ENCODE data around the gene ABCA7.
"Not testable (repeated sequence)": the region's sequence is repeated elsewhere in the genome, so short reads cannot be mapped to it uniquely, and the experiment has no call there.

Gene ABCA7

GRCh38 chr19:1017115-1017905, 22.6 kb upstream of the ABCA7 start:
- FAIRE-seq: no peak

GRCh38 chr19:1017906-1018305, 22.0 kb upstream of the ABCA7 start:
- no peak for FAIRE-seq

- no peak for FAIRE-seq
These were observed 21.5 kb upstream of the ABCA7 start for GRCh38 chr19:1018393-1018792.

- FAIRE-seq: no peak
These were observed 20.8 kb upstream of the ABCA7 start for GRCh38 chr19:1018932-1019615.

GRCh38 chr19:1019616-1019961, 20.3 kb upstream of the ABCA7 start:
- no peak for FAIRE-seq

GRCh38 chr19:1019980-1020867, 19.7 kb upstream of the ABCA7 start:
- no peak for FAIRE-seq

GRCh38 chr19:1020868-1021425, 19.0 kb upstream of the ABCA7 start, which contains the start of gene TMEM259:
Gene TMEM259, minus strand, starts transcription at chr19:1021123. Its CDS starts 127 bp downstream, at chr19:1020996.
- FAIRE-seq: no peak

GRCh38 chr19:1023883-1024188, 16.1 kb upstream of the ABCA7 start:
- not testable (repeated sequence) for FAIRE-seq

GRCh38 chr19:1025080-1025479, 14.8 kb upstream of the ABCA7 start:
- not testable (repeated sequence) for FAIRE-seq

- no peak for FAIRE-seq
These were observed 13.7 kb upstream of the ABCA7 start, which contains the start of gene CNN2 for GRCh38 chr19:1025960-1026782. Gene CNN2, plus strand, starts transcription at chr19:1026608. Its CDS starts 54 bp downstream, at chr19:1026662.

GRCh38 chr19:1026783-1027649, 12.9 kb upstream of the ABCA7 start:
- FAIRE-seq: no peak

GRCh38 chr19:1027650-1028061, 12.3 kb upstream of the ABCA7 start:
- FAIRE-seq: no peak

- no peak for FAIRE-seq
These were observed 11.6 kb upstream of the ABCA7 start for GRCh38 chr19:1028062-1028926.

GRCh38 chr19:1032264-1032867, 7.5 kb upstream of the ABCA7 start:
- no peak for FAIRE-seq

- no peak for FAIRE-seq
These were observed 3.8 kb upstream of the ABCA7 start for GRCh38 chr19:1035998-1036621.

- FAIRE-seq: no peak
These were observed 2.3 kb upstream of the ABCA7 start for GRCh38 chr19:1037621-1038064.

GRCh38 chr19:1038978-1039645, 795 bp upstream of the ABCA7 start:
- FAIRE-seq: no peak

All from endometrium (tissue), 2 donors.